Ishikawa (cell line): Measurements from ENCODE around the gene AURKAIP1.

ENCODE experiments used
- CEBPB ChIP-seq: IDR thresholded peaks from 2 replicates; pipeline ENCODE4 v1.6.1; 2012
- CREB1 ChIP-seq: IDR thresholded peaks from 2 replicates; pipeline ENCODE4 v1.6.1; 2012; ENCODE audit warnings: low read depth
- EGR1 ChIP-seq: IDR thresholded peaks from 2 replicates; pipeline ENCODE4 v1.6.1; 2012
- EP300 ChIP-seq: IDR thresholded peaks from 2 replicates; pipeline ENCODE4 v1.6.1; 2012; ENCODE audit warnings: borderline replicate concordance
- FOXM1 ChIP-seq: IDR thresholded peaks from 2 replicates; pipeline ENCODE4 v1.6.1; 2012; ENCODE audit warnings: low read depth, borderline replicate concordance
- RAD21 ChIP-seq: IDR thresholded peaks from 2 replicates; pipeline ENCODE4 v1.6.1; 2012; ENCODE audit warnings: low read depth
- REST ChIP-seq: IDR thresholded peaks from 2 replicates; pipeline ENCODE4 v1.6.1; 2012; ENCODE audit warnings: low read depth, mild to moderate bottlenecking
- TAF1 ChIP-seq: IDR thresholded peaks from 2 replicates; pipeline ENCODE4 v1.6.1; 2012; ENCODE audit warnings: low read depth, mild to moderate bottlenecking
- TCF12 ChIP-seq: IDR thresholded peaks from 2 replicates; pipeline ENCODE4 v1.6.1; 2012; ENCODE audit warnings: low read depth
- TEAD4 ChIP-seq: IDR thresholded peaks from 2 replicates; pipeline ENCODE4 v1.6.1; 2012
- YY1 ChIP-seq: IDR thresholded peaks from 2 replicates; pipeline ENCODE4 v1.6.1; 2012; ENCODE audit warnings: low read depth

GRCh38 chr1:1361982-1362423, 13.0 kb downstream of the AURKAIP1 start:
- no peak for TF ChIP-seq TCF12
- no peak for TF ChIP-seq TAF1
- no peak for TF ChIP-seq EP300
- no peak for TF ChIP-seq TEAD4
- TF ChIP-seq YY1 = no peak
- TF ChIP-seq FOXM1 = no peak
- no peak for TF ChIP-seq CREB1
- TF ChIP-seq REST = no peak
- no peak for TF ChIP-seq EGR1
- TF ChIP-seq RAD21 = no peak
- TF ChIP-seq CEBPB = no peak
